Naive B cell (primary cell): ENCODE measurements around the gene EHD1. TPM values are rescaled to one million over a fixed set of nuclear protein-coding genes. Genes with fewer than 3 reads are reported as not detected.

ENCODE experiments used
- polyA plus RNA-seq, 6 donors: library from polyadenylated mRNA; unstranded; fragments of 300-500 nt; fragmentation: Illumina TruSeq; gene quantifications; one replicate each; pipeline ENCODE4 v1.2.3, GENCODE V29; 2021; ENCODE audit warnings: low read depth in 6 of 6

The EHD1 gene
- polyA plus RNA-seq, 6 donors from 2014 or later: 65.3 to 119 (median 90.7) TPM

Other genes with a start within 250 kb of the EHD1 start
- gene NRXN2, start 155.4 kb downstream of the EHD1 start, polyA plus RNA-seq: not detected
- 100 to 1,000 TPM; 274 to 429 (median 285) TPM for gene RASGRP2, start 134.5 kb downstream of the EHD1 start, polyA plus RNA-seq
- 1 to 10 TPM in 5 of 6 donors, not detected in 1; 2.1 to 4.9 (median 2.2) TPM for gene PYGM, start 118.6 kb downstream of the EHD1 start, polyA plus RNA-seq
- gene SF1, start 100.1 kb downstream of the EHD1 start, polyA plus RNA-seq: 100 to 1,000 TPM in 4 of 6 donors, 10 to 100 TPM in 2; 68.6 to 242 (median 132) TPM
- 10 to 100 TPM; 29.8 to 65.0 (median 39.7) TPM for gene MAP4K2, start 75.4 kb downstream of the EHD1 start, polyA plus RNA-seq
- gene MEN1, start 68.1 kb downstream of the EHD1 start, polyA plus RNA-seq: 10 to 100 TPM; 12.3 to 49.5 (median 27.4) TPM
- gene CDC42BPG, start 34.0 kb downstream of the EHD1 start, polyA plus RNA-seq: under 1 TPM in 4 of 6 donors, not detected in 2; 0.17 to 0.57 (median 0.33) TPM
- 1 to 10 TPM in 5 of 6 donors, not detected in 1; 2.8 to 5.0 (median 3.4) TPM for gene ATG2A, start 38.6 kb upstream of the EHD1 start, polyA plus RNA-seq
- gene PPP2R5B, start 46.1 kb upstream of the EHD1 start, polyA plus RNA-seq: 10 to 100 TPM in 3 of 6 donors, 1 to 10 TPM in 3; 7.2 to 15.1 (median 10.2) TPM
- not detected for gene GPHA2, start 57.3 kb upstream of the EHD1 start, polyA plus RNA-seq
- 1 to 10 TPM in 2 of 6 donors, under 1 TPM in 2, not detected in 2; 0.48 to 1.7 (median 1.1) TPM for gene MAJIN, start 93.5 kb upstream of the EHD1 start, polyA plus RNA-seq
- gene BATF2, start 118.3 kb upstream of the EHD1 start, polyA plus RNA-seq: 1 to 10 TPM in 3 of 6 donors, under 1 TPM in 2, not detected in 1; 0.13 to 2.9 (median 1.6) TPM
- gene ARL2, start 135.5 kb upstream of the EHD1 start, polyA plus RNA-seq: 10 to 100 TPM; 45.9 to 74.0 (median 64.2) TPM
- gene SNX15, start 148.8 kb upstream of the EHD1 start, polyA plus RNA-seq: 10 to 100 TPM; 11.7 to 18.3 (median 14.9) TPM
- 1 to 10 TPM; 4.7 to 9.6 (median 6.4) TPM for gene SAC3D1, start 162.6 kb upstream of the EHD1 start, polyA plus RNA-seq
- gene NAALADL1, start 179.9 kb upstream of the EHD1 start, polyA plus RNA-seq: 10 to 100 TPM; 19.4 to 28.3 (median 24.3) TPM
- gene CDCA5, start 205.4 kb upstream of the EHD1 start, polyA plus RNA-seq: under 1 TPM in 5 of 6 donors, not detected in 1; 0.11 to 1.00 (median 0.47) TPM
- 10 to 100 TPM; 30.0 to 37.4 (median 35.0) TPM for gene ZFPL1, start 205.6 kb upstream of the EHD1 start, polyA plus RNA-seq
- gene VPS51, start 217.6 kb upstream of the EHD1 start, polyA plus RNA-seq: 100 to 1,000 TPM in 2 of 6 donors, 10 to 100 TPM in 4; 80.5 to 106 (median 91.2) TPM
- gene TM7SF2, start 233.3 kb upstream of the EHD1 start, polyA plus RNA-seq: 10 to 100 TPM; 11.6 to 18.4 (median 15.0) TPM
- gene ZNHIT2, start 239.1 kb upstream of the EHD1 start, polyA plus RNA-seq: 10 to 100 TPM in 4 of 6 donors, 1 to 10 TPM in 2; 6.3 to 16.5 (median 14.1) TPM
- gene FAU, start 243.5 kb upstream of the EHD1 start, polyA plus RNA-seq: 1,000 to 10,000 TPM; 1,024 to 1,586 (median 1,385) TPM
- gene MRPL49, start 243.7 kb upstream of the EHD1 start, polyA plus RNA-seq: 100 to 1,000 TPM in 3 of 6 donors, 10 to 100 TPM in 3; 68.8 to 111 (median 102) TPM